Measurements from ENCODE around the gene GCGR. TPM values are rescaled to one million over a fixed set of nuclear protein-coding genes. Genes with fewer than 3 reads are reported as not detected.

Gene GCGR
- total and polyA plus RNA-seq, 2 of the 13 experiments (the other 11 are each of a cell fraction or from before 2014, with no cell fraction given) = 0.04 to 0.13 TPM

- TF ChIP-seq ATF6 (CRISPR knock-in tag; conservative IDR thresholded peaks at IDR 0.05) (no peak), BCL6 (CRISPR knock-in tag; IDR thresholded peaks at IDR 0.05) (no peak), ZBTB20 (CRISPR knock-in tag; IDR thresholded peaks at IDR 0.05; ENCODE audit: borderline replicate concordance, low read depth) (no peak), KDM3A (CRISPR knock-in tag; IDR thresholded peaks at IDR 0.05; ENCODE audit: low read depth) (no peak), ZNF776 (CRISPR knock-in tag; IDR thresholded peaks at IDR 0.05) (0 out of 2 replicates have a peak, but pooled peaks have one; percentile 68), REST (IDR thresholded peaks at IDR 0.05; ENCODE audit: borderline replicate concordance in 1 of 2, low read depth in 1 of 2, low read length in 2 of 2) (no peak), FOXO1 (CRISPR knock-in tag; IDR thresholded peaks at IDR 0.05) (no peak), ZFP37 (CRISPR knock-in tag; IDR thresholded peaks at IDR 0.05; ENCODE audit: borderline replicate concordance) (no peak), ZNF503 (CRISPR knock-in tag; IDR thresholded peaks at IDR 0.05) (no peak), PRDM10 (CRISPR knock-in tag; IDR thresholded peaks at IDR 0.05; ENCODE audit: low read depth) (0 out of 2 replicates have a peak, but pooled peaks have one; percentile 22), ZNF746 (CRISPR knock-in tag; IDR thresholded peaks at IDR 0.05) (no peak), JUND (CRISPR knock-in tag; IDR thresholded peaks at IDR 0.05) (no peak), THAP9 (CRISPR knock-in tag; IDR thresholded peaks at IDR 0.05; ENCODE audit: borderline replicate concordance) (peak; percentile 41; the same call in 1 of the 2 replicates), ZC3H13 (CRISPR knock-in tag; IDR thresholded peaks at IDR 0.05) (no peak; the same call in 1 of the 2 replicates)
Observed at GRCh38 chr17:81831957-81832607, 28.1 kb downstream of the GCGR start (continued).

Data from HepG2 (cell line).